Measurements from ENCODE around the gene ENPP4. TPM values are rescaled to one million over a fixed set of nuclear protein-coding genes. Genes with fewer than 3 reads are reported as not detected.
A peak's percentile ranks its signal among the peaks of the same experiment; 100 is the strongest.
"Not testable (repeated sequence)": the region's sequence is repeated elsewhere in the genome, so short reads cannot be mapped to it uniquely, and the experiment has no call there.

Gene ENPP4
- 12.6 and 14.3 TPM in 2 replicates for total RNA-seq (2014; rRNA removed; shearing (Covaris generic))

GRCh38 chr6:46129629-46130511, at the start of gene ENPP4:
Gene ENPP4 (plus strand): TSS chr6:46129989. CDS start chr6:46139584, 9,595 bp downstream.
- H3K9me3 ChIP-seq (replicated peaks): no peaks in the 10 kb centered on the region
- peak; percentile 80 to 95 for DNase-seq (ENCODE audit: low read depth in 1 of 2, low spot score in 2 of 2)
- peaks cover 8% of the 10 kb centered on the region; the same call in 1 of the 2 replicates for H3K27me3 ChIP-seq (replicated peaks)
- peaks cover 4% of the 10 kb centered on the region for H3K4me1 ChIP-seq (replicated peaks)
- no peaks in the 10 kb centered on the region for H3K36me3 ChIP-seq
- no peak within 1 kb of the TSS for H3K27ac ChIP-seq
- peak within 1 kb of the TSS; percentile 49 for H3K4me3 ChIP-seq

- DNase-seq (ENCODE audit: low read depth in 1 of 2, low spot score in 2 of 2): no peak
- Histone ChIP-seq H3K4me1 (replicated peaks) (no peaks in the 10 kb centered on the region), H3K9me3 (replicated peaks) (no peaks in the 10 kb centered on the region), H3K4me3 (no peak overlapping the region), H3K27ac (no peak overlapping the region), H3K36me3 (no peaks in the 10 kb centered on the region), H3K27me3 (replicated peaks) (no peaks in the 10 kb centered on the region)
Measured at GRCh38 chr6:46080111-46080510, 49.7 kb upstream of the ENPP4 start.

- not testable (repeated sequence) for H3K27me3 ChIP-seq (replicated peaks); H3K9me3 ChIP-seq (replicated peaks); H3K4me3 ChIP-seq; DNase-seq (ENCODE audit: low read depth in 1 of 2, low spot score in 2 of 2); H3K4me1 ChIP-seq (replicated peaks); H3K27ac ChIP-seq; H3K36me3 ChIP-seq
Measured at GRCh38 chr6:46085688-46086087, 44.1 kb upstream of the ENPP4 start.

GRCh38 chr6:46090115-46091079, 39.4 kb upstream of the ENPP4 start:
- H3K4me1 ChIP-seq (replicated peaks): peaks cover 4% of the 10 kb centered on the region; the same call in 1 of the 2 replicates
- H3K9me3 ChIP-seq (replicated peaks): no peaks in the 10 kb centered on the region
- H3K27ac ChIP-seq: no peak overlapping the region
- H3K36me3 ChIP-seq: no peaks in the 10 kb centered on the region
- peak; percentile 36 to 59 for DNase-seq (ENCODE audit: low read depth in 1 of 2, low spot score in 2 of 2)
- H3K4me3 ChIP-seq: no peak overlapping the region
- no peaks in the 10 kb centered on the region for H3K27me3 ChIP-seq (replicated peaks)

- H3K4me1 ChIP-seq (replicated peaks): peaks cover 4% of the 10 kb centered on the region; the same call in 1 of the 2 replicates
- H3K9me3 ChIP-seq (replicated peaks): no peaks in the 10 kb centered on the region
- H3K27me3 ChIP-seq (replicated peaks): no peaks in the 10 kb centered on the region
- H3K27ac ChIP-seq: no peak overlapping the region
- H3K36me3 ChIP-seq: no peaks in the 10 kb centered on the region
- DNase-seq (ENCODE audit: low read depth in 1 of 2, low spot score in 2 of 2): no peak
- no peak overlapping the region for H3K4me3 ChIP-seq
Measured at GRCh38 chr6:46091080-46091478, 38.7 kb upstream of the ENPP4 start.

GRCh38 chr6:46095251-46095650, 34.5 kb upstream of the ENPP4 start:
- Histone ChIP-seq H3K9me3 (replicated peaks) (no peaks in the 10 kb centered on the region), H3K4me3 (no peak overlapping the region), H3K4me1 (replicated peaks) (no peaks in the 10 kb centered on the region), H3K36me3 (no peaks in the 10 kb centered on the region), H3K27ac (no peak overlapping the region), H3K27me3 (replicated peaks) (no peaks in the 10 kb centered on the region)
- DNase-seq (ENCODE audit: low read depth in 1 of 2, low spot score in 2 of 2): no peak

GRCh38 chr6:46097366-46097765, 32.4 kb upstream of the ENPP4 start:
- Histone ChIP-seq H3K4me3 (no peak overlapping the region), H3K9me3 (replicated peaks) (no peaks in the 10 kb centered on the region), H3K4me1 (replicated peaks) (no peaks in the 10 kb centered on the region), H3K27ac (no peak overlapping the region), H3K36me3 (no peaks in the 10 kb centered on the region), H3K27me3 (replicated peaks) (no peaks in the 10 kb centered on the region)
- no peak for DNase-seq (ENCODE audit: low read depth in 1 of 2, low spot score in 2 of 2)

GRCh38 chr6:46098678-46099077, 31.1 kb upstream of the ENPP4 start:
- H3K27ac ChIP-seq: no peak overlapping the region
- H3K9me3 ChIP-seq (replicated peaks): no peaks in the 10 kb centered on the region
- DNase-seq (ENCODE audit: low read depth in 1 of 2, low spot score in 2 of 2): no peak
- no peak overlapping the region for H3K4me3 ChIP-seq
- H3K27me3 ChIP-seq (replicated peaks): no peaks in the 10 kb centered on the region
- no peaks in the 10 kb centered on the region for H3K4me1 ChIP-seq (replicated peaks)
- no peaks in the 10 kb centered on the region for H3K36me3 ChIP-seq

- Histone ChIP-seq H3K27ac (no peak overlapping the region), H3K4me1 (replicated peaks) (no peaks in the 10 kb centered on the region), H3K4me3 (no peak overlapping the region), H3K9me3 (replicated peaks) (no peaks in the 10 kb centered on the region), H3K36me3 (no peaks in the 10 kb centered on the region), H3K27me3 (replicated peaks) (no peaks in the 10 kb centered on the region)
- no peak for DNase-seq (ENCODE audit: low read depth in 1 of 2, low spot score in 2 of 2)
Measured at GRCh38 chr6:46099952-46100351, 29.8 kb upstream of the ENPP4 start.

GRCh38 chr6:46102123-46102522, 27.7 kb upstream of the ENPP4 start:
- H3K9me3 ChIP-seq (replicated peaks): no peaks in the 10 kb centered on the region
- H3K27ac ChIP-seq: no peak overlapping the region
- no peaks in the 10 kb centered on the region for H3K27me3 ChIP-seq (replicated peaks)
- no peaks in the 10 kb centered on the region for H3K36me3 ChIP-seq
- no peak overlapping the region for H3K4me3 ChIP-seq
- H3K4me1 ChIP-seq (replicated peaks): no peaks in the 10 kb centered on the region
- DNase-seq (ENCODE audit: low read depth in 1 of 2, low spot score in 2 of 2): no peak

- H3K4me1 ChIP-seq (replicated peaks): no peaks in the 10 kb centered on the region
- no peak for DNase-seq (ENCODE audit: low read depth in 1 of 2, low spot score in 2 of 2)
- no peaks in the 10 kb centered on the region for H3K9me3 ChIP-seq (replicated peaks)
- no peak overlapping the region for H3K27ac ChIP-seq
- H3K4me3 ChIP-seq: no peak overlapping the region
- H3K36me3 ChIP-seq: no peaks in the 10 kb centered on the region
- H3K27me3 ChIP-seq (replicated peaks): no peaks in the 10 kb centered on the region
Measured at GRCh38 chr6:46103441-46104115, 26.2 kb upstream of the ENPP4 start.

GRCh38 chr6:46104209-46104608, 25.6 kb upstream of the ENPP4 start:
- H3K27ac ChIP-seq: no peak overlapping the region
- H3K4me1 ChIP-seq (replicated peaks): no peaks in the 10 kb centered on the region
- no peak for DNase-seq (ENCODE audit: low read depth in 1 of 2, low spot score in 2 of 2)

GRCh38 chr6:46105568-46105967, 24.2 kb upstream of the ENPP4 start:
- Histone ChIP-seq H3K4me3 (no peak overlapping the region), H3K27ac (no peak overlapping the region), H3K27me3 (replicated peaks) (no peaks in the 10 kb centered on the region), H3K36me3 (no peaks in the 10 kb centered on the region), H3K9me3 (replicated peaks) (no peaks in the 10 kb centered on the region), H3K4me1 (replicated peaks) (no peaks in the 10 kb centered on the region)
- DNase-seq (ENCODE audit: low read depth in 1 of 2, low spot score in 2 of 2): no peak

More at GRCh38 chr6:46104209-46104608, 25.6 kb upstream of the ENPP4 start:
- no peaks in the 10 kb centered on the region for H3K27me3 ChIP-seq (replicated peaks)
- H3K9me3 ChIP-seq (replicated peaks): no peaks in the 10 kb centered on the region
- no peak overlapping the region for H3K4me3 ChIP-seq
- no peaks in the 10 kb centered on the region for H3K36me3 ChIP-seq

Measured in SJSA1 (cell line).